Peyer's patch (tissue), 4 donors: Measurements from ENCODE around the gene SMARCA2. TPM values are rescaled to one million over a fixed set of nuclear protein-coding genes. Genes with fewer than 3 reads are reported as not detected.

Experiments used
- DNase-seq, 3 donors: peaks; one replicate each; pipeline ENCODE4 v3.0.0-alpha.2; 2017 to 2019
- H3K27ac ChIP-seq, 4 donors: fragments of 200-600 bp; sonication (generic); one replicate each; pipeline ENCODE4 v1.5.1; 2016 to 2019
- H3K27me3 ChIP-seq, 2 donors: fragments of 200-600 bp; sonication (generic); one replicate each; pipeline ENCODE4 v1.5.1; 2019
- H3K36me3 ChIP-seq, 3 donors: fragments of 200-600 bp; sonication (generic); one replicate each; pipeline ENCODE4 v1.5.1; 2016 to 2019
- H3K4me1 ChIP-seq, 4 donors: fragments of 200-600 bp; sonication (generic); one replicate each; pipeline ENCODE4 v1.5.1; 2016 to 2019
- H3K4me3 ChIP-seq, 4 donors: fragments of 200-600 bp; sonication (generic); 1 replicate in 3 of 4; 2 replicates in 1 of 4; pipeline ENCODE4 v1.5.1; 2016 to 2019; ENCODE audit warnings: mild to moderate bottlenecking in 1 of 4
- H3K9me3 ChIP-seq, 4 donors: fragments of 200-600 bp; sonication (generic); one replicate each; pipeline ENCODE4 v1.5.1; 2016 to 2019; ENCODE audit warnings: mild to moderate bottlenecking in 1 of 4
- POLR2A ChIP-seq, 2 donors: fragments of 450-650 bp; IDR thresholded peaks; one replicate each; pipeline ENCODE4 v1.5.1; 2017; ENCODE audit warnings: antibody characterized with exemption in 2 of 2, mild to moderate bottlenecking in 2 of 2, moderate library complexity in 2 of 2
- small RNA-seq, 2 donors: library from RNA; depleted of rRNA; stranded (forward); fragments of <200 nt; gene quantifications; one replicate each; pipeline ENCODE3, GENCODE V24; 2016
- total RNA-seq, 4 donors: library from RNA; depleted of rRNA; stranded (reverse); fragments of >200 nt; gene quantifications; one replicate each; pipeline ENCODE4 v1.1.0, GENCODE V29; 2016
- TF ChIP-seq, protein P1 (sequence below), 6 experiments: fragments of 450-650 bp in 4 of 6; fragments of 200-600 bp in 2 of 6; sonication (generic) in 1 of 6; IDR thresholded peaks; one replicate each; pipeline ENCODE4 v1.5.1; 2017 to 2019; ENCODE audit warnings: antibody characterized with exemption in 6 of 6, mild to moderate bottlenecking in 3 of 6, moderate library complexity in 1 of 6

SMARCA2 gene
- total RNA-seq, 4 donors from 2014 or later: 93.7 to 297 (median 113) TPM

DNA sequence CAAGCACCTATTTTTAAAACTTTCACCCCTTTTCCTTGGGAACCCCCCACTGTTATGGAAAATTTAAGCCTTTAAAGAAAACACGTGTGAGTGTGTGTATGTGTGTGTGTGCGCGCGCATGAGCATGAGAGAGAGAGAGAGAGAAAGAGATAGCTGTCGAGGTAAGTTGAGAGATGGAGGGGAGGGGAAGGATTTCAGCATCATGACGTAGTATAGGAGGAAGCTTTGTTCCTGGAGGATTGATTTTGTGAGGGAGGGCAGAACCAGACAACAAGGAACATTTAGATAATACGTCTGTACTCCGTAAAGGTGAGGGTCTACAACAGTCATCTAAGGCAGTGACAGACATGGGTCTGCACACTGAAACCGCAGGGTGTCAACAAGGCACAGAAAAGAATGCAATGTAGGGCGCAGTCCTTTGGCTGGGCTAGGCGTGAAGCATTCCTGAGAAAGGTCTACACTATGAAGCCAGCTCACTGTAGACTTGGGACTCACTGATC is 227.7 kb downstream of the SMARCA2 start:
- Histone ChIP-seq H3K4me3 (peak overlapping the region; percentile 34 to 46 (median 40)), H3K4me1 (peaks cover 0 to 7% (median 1%) of the 10 kb centered on the region in 4 donors), H3K36me3 (no peaks in the 10 kb centered on the region), H3K27me3 (no peaks in the 10 kb centered on the region), H3K27ac (peak overlapping the region in 1 of 4 donors; percentile 10), H3K9me3 (no peaks in the 10 kb centered on the region)
- TF ChIP-seq, protein P1, sequence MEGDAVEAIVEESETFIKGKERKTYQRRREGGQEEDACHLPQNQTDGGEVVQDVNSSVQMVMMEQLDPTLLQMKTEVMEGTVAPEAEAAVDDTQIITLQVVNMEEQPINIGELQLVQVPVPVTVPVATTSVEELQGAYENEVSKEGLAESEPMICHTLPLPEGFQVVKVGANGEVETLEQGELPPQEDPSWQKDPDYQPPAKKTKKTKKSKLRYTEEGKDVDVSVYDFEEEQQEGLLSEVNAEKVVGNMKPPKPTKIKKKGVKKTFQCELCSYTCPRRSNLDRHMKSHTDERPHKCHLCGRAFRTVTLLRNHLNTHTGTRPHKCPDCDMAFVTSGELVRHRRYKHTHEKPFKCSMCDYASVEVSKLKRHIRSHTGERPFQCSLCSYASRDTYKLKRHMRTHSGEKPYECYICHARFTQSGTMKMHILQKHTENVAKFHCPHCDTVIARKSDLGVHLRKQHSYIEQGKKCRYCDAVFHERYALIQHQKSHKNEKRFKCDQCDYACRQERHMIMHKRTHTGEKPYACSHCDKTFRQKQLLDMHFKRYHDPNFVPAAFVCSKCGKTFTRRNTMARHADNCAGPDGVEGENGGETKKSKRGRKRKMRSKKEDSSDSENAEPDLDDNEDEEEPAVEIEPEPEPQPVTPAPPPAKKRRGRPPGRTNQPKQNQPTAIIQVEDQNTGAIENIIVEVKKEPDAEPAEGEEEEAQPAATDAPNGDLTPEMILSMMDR (IDR thresholded peaks at IDR 0.05): no peak
- TF ChIP-seq POLR2A (IDR thresholded peaks at IDR 0.05): no peak
- DNase-seq: no peak

Small RNA genes lying within 50 kb of the gene (small RNA-seq; reads per million reads assigned to genes)
- 0 reads per million in 2 donors for gene RN7SL592P
- gene RNU2-25P: 0 to 0.06 reads per million in 2 donors
